HG02973 (cell line): ENCODE measurements around the gene C1orf87.
A peak's percentile ranks its signal among the peaks of the same experiment; 100 is the strongest.

Experiments used
- ATAC-seq: cut with Tn5 transposase; IDR thresholded peaks from one replicate; pipeline ENCODE4 v1.9.1; 2021; ENCODE audit warnings: moderate library complexity; ENCODE audit not compliant: unreplicated experiment

The C1orf87 gene

GRCh38 chr1:59952065-59952464, 121.5 kb downstream of the C1orf87 start:
- no peak for ATAC-seq

GRCh38 chr1:59949648-59950047, 123.9 kb downstream of the C1orf87 start:
- ATAC-seq, result no peak

DNA sequence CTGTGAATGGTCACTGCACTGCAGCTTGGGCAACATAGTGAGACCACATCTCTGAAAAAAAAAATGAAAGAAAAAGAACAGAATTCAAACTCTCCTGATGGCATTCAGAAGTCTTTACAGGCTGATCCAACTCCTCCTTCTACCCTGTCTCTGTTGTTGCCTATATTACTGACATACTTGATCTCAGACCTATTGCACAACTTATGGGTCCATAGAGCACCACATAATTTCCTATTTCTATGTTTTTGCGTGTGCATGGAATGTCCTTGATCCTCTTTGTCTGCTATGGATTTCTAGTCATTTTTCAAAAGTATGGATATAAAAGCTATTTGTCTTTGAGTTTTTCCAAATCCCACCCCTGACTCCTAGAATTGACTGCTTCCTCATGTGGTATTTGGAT, 124.6 kb downstream of the C1orf87 start:
- ATAC-seq, result no peak

- peak; percentile 91 for ATAC-seq
Measured at GRCh38 chr1:59947047-59947938, 126.3 kb downstream of the C1orf87 start.

DNA sequence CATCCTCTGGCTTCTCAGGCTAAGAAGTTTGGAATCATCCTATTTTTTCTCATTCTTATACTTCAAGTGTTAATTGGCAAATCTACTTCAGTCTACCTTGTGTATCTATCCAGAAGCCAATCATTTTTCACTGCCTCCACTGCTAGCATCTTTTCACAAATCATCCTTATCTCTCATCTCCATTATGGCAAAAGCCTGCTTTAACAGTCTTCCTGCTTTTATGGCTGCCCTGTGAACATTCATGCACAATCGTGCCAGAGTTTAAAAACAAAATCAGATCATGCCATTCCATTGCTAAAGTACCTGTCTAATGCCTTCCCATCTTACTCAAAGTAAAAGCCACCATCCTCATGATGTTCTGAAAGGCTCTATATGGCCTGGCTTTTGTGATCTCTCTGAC, 127.8 kb downstream of the C1orf87 start:
- ATAC-seq, result no peak
